B cell (primary cell): ENCODE data around the gene NECTIN1. TPM values are rescaled to one million over a fixed set of nuclear protein-coding genes. Genes with fewer than 3 reads are reported as not detected.

Experiments
- ATAC-seq: fragments of 200-7000 bp; cut with Tn5 transposase; one replicate; pipeline ENCODE4 v1.10.0; 2021; ENCODE audit warnings: low read depth, mild to moderate bottlenecking, moderate number of reproducible peaks, moderate library complexity
- CTCF ChIA-PET: fragments of 350-600 bp; sonication (Branson Sonifier 250); formaldehyde crosslinking; loops from one replicate; lab custom pipeline; 2021; ENCODE audit warnings: antibody characterized with exemption, inconsistent platforms; lab: Charles Lee
- POLR2A ChIA-PET: fragments of 350-600 bp; sonication (Branson Sonifier 250); formaldehyde crosslinking; loops from one replicate; lab custom pipeline; 2021; ENCODE audit warnings: antibody characterized with exemption; lab: Charles Lee
- DNase-seq: peaks from one replicate; pipeline ENCODE4 v3.0.0; 2013
- H2AFZ ChIP-seq: 2 replicates; pipeline ENCODE4 v1.6.1; 2012; ENCODE audit warnings: mild to moderate bottlenecking, low read depth, low read length; ENCODE audit not compliant: insufficient read depth, poor library complexity, severe bottlenecking
- H3K27ac ChIP-seq, 2 donors: 1 replicate in 1 of 2; 2 replicates in 1 of 2; pipeline ENCODE4 v1.5.1; 2012 to 2013; ENCODE audit warnings: low read length in 2 of 2, mild to moderate bottlenecking in 2 of 2, moderate library complexity in 1 of 2
- H3K27me3 ChIP-seq, 4 experiments: fragments of 200-600 bp in 1 of 4; sonication (generic) in 1 of 4; replicated peaks in 1 of 4; 1 replicate in 2 of 4; 2 replicates in 2 of 4; pipeline versions ENCODE4 v1.6.1 to v1.7.0; 2013 to 2016; ENCODE audit warnings: low read length in 3 of 4, mild to moderate bottlenecking in 2 of 4, mixed read lengths in 1 of 4, moderate library complexity in 1 of 4; ENCODE audit not compliant: insufficient read depth in 4 of 4, control insufficient read depth in 3 of 4; ENCODE audit errors: control extremely low read depth in 1 of 4
- H3K36me3 ChIP-seq, 2 experiments: replicated peaks in 1 of 2; 1 replicate in 1 of 2; 2 replicates in 1 of 2; pipeline versions ENCODE4 v1.6.1 to v1.7.1; 2013; ENCODE audit warnings: low read length in 1 of 2; ENCODE audit not compliant: insufficient read depth in 2 of 2, control insufficient read depth in 1 of 2; ENCODE audit errors: control extremely low read depth in 1 of 2, extremely low read depth in 1 of 2
- H3K4me1 ChIP-seq, 2 donors: fragments of 200-600 bp in 1 of 2; sonication (generic) in 1 of 2; 1 replicate in 1 of 2; 2 replicates in 1 of 2; pipeline versions ENCODE4 v1.5.1 to v1.6.1; 2013 to 2017; ENCODE audit warnings: low read length in 2 of 2; ENCODE audit not compliant: control insufficient read depth in 2 of 2, insufficient read depth in 2 of 2
- H3K4me2 ChIP-seq: replicated peaks from 2 replicates; pipeline ENCODE3; 2012; ENCODE audit warnings: mild to moderate bottlenecking, low read depth, low read length; ENCODE audit not compliant: poor library complexity, severe bottlenecking
- H3K4me3 ChIP-seq, 5 experiments: fragments of 200-600 bp in 1 of 5; sonication (generic) in 1 of 5; 1 replicate in 3 of 5; 2 replicates in 2 of 5; pipeline versions ENCODE4 v1.5.1 to v1.7.0; 2011 to 2016; ENCODE audit warnings: low read length in 4 of 5, mild to moderate bottlenecking in 4 of 5, low read depth in 2 of 5, control low read depth in 1 of 5, moderate library complexity in 1 of 5; ENCODE audit not compliant: insufficient read depth in 1 of 5; ENCODE audit errors: control extremely low read depth in 1 of 5, extremely low read depth in 1 of 5
- H3K79me2 ChIP-seq: fragments of 200-600 bp; sonication (generic); one replicate; pipeline ENCODE4 v1.6.0; 2016; ENCODE audit warnings: low read length; ENCODE audit not compliant: control insufficient read depth, insufficient read depth
- H3K9ac ChIP-seq: fragments of 200-600 bp; sonication (generic); 2 replicates; pipeline ENCODE4 v1.6.1; 2017; ENCODE audit warnings: mild to moderate bottlenecking, low read length, moderate library complexity
- H3K9me3 ChIP-seq, 3 donors: one replicate each; pipeline versions ENCODE4 v1.6.1 to v1.7.1; 2013; ENCODE audit warnings: low read length in 2 of 3; ENCODE audit not compliant: control insufficient read depth in 2 of 3, insufficient read depth in 1 of 3; ENCODE audit errors: control extremely low read depth in 1 of 3
- H4K20me1 ChIP-seq: 2 replicates; pipeline ENCODE4 v1.6.0; 2012; ENCODE audit warnings: mild to moderate bottlenecking, low read length; ENCODE audit not compliant: insufficient read depth, control insufficient read depth, poor library complexity, severe bottlenecking
- H3K27ac Mint-ChIP-seq: one replicate; pipeline ENCODE4 v1.8.0; 2021; ENCODE audit warnings: mixed read lengths
- H3K27me3 Mint-ChIP-seq: one replicate; pipeline ENCODE4 v1.8.0; 2021; ENCODE audit warnings: mixed read lengths
- H3K4me1 Mint-ChIP-seq: one replicate; pipeline ENCODE4 v1.8.0; 2021; ENCODE audit warnings: mixed read lengths
- H3K4me3 Mint-ChIP-seq: one replicate; pipeline ENCODE4 v1.8.0; 2021; ENCODE audit warnings: mixed read lengths
- H3K9me3 Mint-ChIP-seq: one replicate; pipeline ENCODE4 v1.8.0; 2022; ENCODE audit warnings: mixed read lengths; ENCODE audit not compliant: insufficient read depth
- EZH2 ChIP-seq: IDR thresholded peaks from 2 replicates; pipeline ENCODE4 v1.6.1; 2012; ENCODE audit warnings: borderline replicate concordance, low read depth, mild to moderate bottlenecking, moderate library complexity, low read length; ENCODE audit not compliant: insufficient read depth, poor library complexity, severe bottlenecking
- WGBS: methylation state at CpG from one replicate; pipeline ENCODE4 v1.1.5; 2013; ENCODE audit warnings: missing lambda C conversion rate; ENCODE audit not compliant: insufficient coverage; 5-methylcytosine and 5-hydroxymethylcytosine counted together
- intact Hi-C: fragments of 100-400 bp; cut with micrococcal nuclease; formaldehyde crosslinking; loops from one replicate; pipeline ENCODE4 v1.10.0; 2022
- polyA plus RNA-seq: library from polyadenylated mRNA; depleted of rRNA; stranded (reverse); fragments of >200 nt; gene quantifications from 2 replicates; pipeline ENCODE4 v1.2.3, GENCODE V29; 2012
- total RNA-seq, 2 donors: library from RNA; stranded (reverse); fragments of 120-200 nt in 1 of 2; gene quantifications; 1 replicate in 1 of 2; 2 replicates in 1 of 2; pipeline versions ENCODE4 v1.2.3 to v1.2.4, GENCODE V29; 2013 to 2022
- TF ChIP-seq, protein P1 (sequence below): fragments of 200-600 bp; IDR thresholded peaks from one replicate; pipeline ENCODE4 v1.8.0; 2022; ENCODE audit warnings: antibody characterized with exemption, mild to moderate bottlenecking

NECTIN1 gene
- total and polyA plus RNA-seq, 2 donors (not counting 1 experiment from before 2014, with no cell fraction given), result 2.1 to 3.9 TPM

DNA sequence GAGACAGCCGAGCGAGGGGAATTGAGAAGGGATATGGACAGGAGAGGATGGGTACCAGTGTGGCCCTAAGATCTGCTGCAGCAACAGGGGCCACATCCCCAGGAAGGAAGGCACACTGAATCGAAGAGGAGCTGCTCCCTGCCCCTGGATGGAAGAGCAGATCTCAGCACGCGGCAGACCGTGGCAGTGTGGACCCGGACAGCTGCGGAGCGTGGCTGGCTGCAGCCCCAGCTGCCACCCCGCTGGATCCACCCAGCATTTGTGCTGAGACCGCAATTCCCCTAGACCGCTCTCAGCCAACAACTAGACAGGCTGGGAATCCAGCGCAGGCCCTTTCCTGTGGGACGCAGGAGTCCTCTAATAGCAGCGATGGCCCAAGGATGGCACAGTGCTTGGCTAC is 94.7 kb downstream of the NECTIN1 start:
- Histone ChIP-seq H2AFZ (no peak overlapping the region), H3K9ac (no peak overlapping the region), H3K4me2 (no peak overlapping the region), H3K27me3 (no peaks in the 10 kb centered on the region), H3K36me3 (no peaks in the 10 kb centered on the region), H3K27ac (no peak overlapping the region), H4K20me1 (no peaks in the 10 kb centered on the region), H3K9me3 (no peaks in the 10 kb centered on the region), H3K4me1 (no peaks in the 10 kb centered on the region), H3K4me3 (no peak overlapping the region), H3K79me2 (no peaks in the 10 kb centered on the region)
- no peak overlapping the region for H3K27ac Mint-ChIP-seq
- ChIA-PET CTCF (no interaction called here), POLR2A (no interaction called here)
- H3K27me3 Mint-ChIP-seq, result peaks cover 5% of the 10 kb centered on the region
- 89% methylated on average over 15 of the region's 15 CpGs for WGBS
- no peaks in the 10 kb centered on the region for H3K4me1 Mint-ChIP-seq
- DNase-seq (no peak), ATAC-seq (no peak)
- intact Hi-C loops, result no loop called here
- TF ChIP-seq, protein P1, sequence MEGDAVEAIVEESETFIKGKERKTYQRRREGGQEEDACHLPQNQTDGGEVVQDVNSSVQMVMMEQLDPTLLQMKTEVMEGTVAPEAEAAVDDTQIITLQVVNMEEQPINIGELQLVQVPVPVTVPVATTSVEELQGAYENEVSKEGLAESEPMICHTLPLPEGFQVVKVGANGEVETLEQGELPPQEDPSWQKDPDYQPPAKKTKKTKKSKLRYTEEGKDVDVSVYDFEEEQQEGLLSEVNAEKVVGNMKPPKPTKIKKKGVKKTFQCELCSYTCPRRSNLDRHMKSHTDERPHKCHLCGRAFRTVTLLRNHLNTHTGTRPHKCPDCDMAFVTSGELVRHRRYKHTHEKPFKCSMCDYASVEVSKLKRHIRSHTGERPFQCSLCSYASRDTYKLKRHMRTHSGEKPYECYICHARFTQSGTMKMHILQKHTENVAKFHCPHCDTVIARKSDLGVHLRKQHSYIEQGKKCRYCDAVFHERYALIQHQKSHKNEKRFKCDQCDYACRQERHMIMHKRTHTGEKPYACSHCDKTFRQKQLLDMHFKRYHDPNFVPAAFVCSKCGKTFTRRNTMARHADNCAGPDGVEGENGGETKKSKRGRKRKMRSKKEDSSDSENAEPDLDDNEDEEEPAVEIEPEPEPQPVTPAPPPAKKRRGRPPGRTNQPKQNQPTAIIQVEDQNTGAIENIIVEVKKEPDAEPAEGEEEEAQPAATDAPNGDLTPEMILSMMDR, result no peak
- TF ChIP-seq EZH2, result no peak
- H3K4me3 Mint-ChIP-seq, result no peak overlapping the region
- no peaks in the 10 kb centered on the region for H3K9me3 Mint-ChIP-seq

DNA sequence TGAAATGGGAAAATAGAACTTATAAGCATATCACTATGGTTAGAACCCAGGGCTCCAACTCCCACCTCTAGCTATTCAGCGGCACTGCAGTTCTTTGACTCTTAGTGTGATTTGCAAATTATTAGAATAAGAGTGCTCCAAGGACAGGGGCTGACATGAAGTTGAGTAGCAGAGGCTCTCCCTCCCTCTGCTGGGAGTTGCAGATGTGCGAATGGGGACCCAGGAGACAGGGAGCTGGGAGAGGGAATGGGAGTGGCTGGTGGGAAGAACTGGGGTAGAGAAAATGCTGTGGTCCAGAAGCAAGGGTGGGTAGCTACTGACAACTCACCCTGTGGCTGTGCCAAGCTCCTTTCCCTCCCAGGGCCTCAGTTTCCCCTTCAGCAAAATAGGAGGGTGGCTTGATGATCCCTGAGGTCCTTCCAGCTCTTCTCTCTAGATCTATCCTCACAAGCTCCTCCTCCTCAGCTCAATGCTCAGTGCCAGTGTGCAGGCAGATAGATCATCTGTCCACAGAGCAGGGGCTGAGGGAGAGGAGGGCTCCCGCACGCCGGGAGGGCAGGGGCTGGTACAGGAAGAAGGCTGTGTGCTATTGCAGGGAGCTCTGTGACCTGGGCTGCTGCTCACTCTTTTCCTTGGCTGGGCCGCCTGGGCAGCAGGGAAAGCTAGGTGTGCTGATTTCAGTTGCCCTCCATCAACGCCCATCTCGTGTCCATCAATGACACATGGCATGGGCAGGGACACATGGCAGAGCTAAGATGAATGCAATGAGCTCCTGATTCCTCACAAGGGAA is 99.0 kb downstream of the NECTIN1 start:
- ChIA-PET POLR2A (no interaction called here), CTCF (interaction anchor here (1.4 kb wide), 1 partner anchor 10 kb away, joined by 3 read pairs; no protein-coding TSS in a partner anchor)
- no peaks in the 10 kb centered on the region for H3K27me3 ChIP-seq
- 77% methylated on average over 5 of the region's 8 CpGs for WGBS
- no peaks in the 10 kb centered on the region for H3K4me1 ChIP-seq
- no peak overlapping the region for H2AFZ ChIP-seq
- Mint-ChIP-seq H3K4me3 (no peak overlapping the region), H3K27me3 (peaks cover 15% of the 10 kb centered on the region), H3K4me1 (no peaks in the 10 kb centered on the region), H3K27ac (no peak overlapping the region), H3K9me3 (no peaks in the 10 kb centered on the region)
- H3K4me2 ChIP-seq, result no peak overlapping the region
- TF ChIP-seq, protein P1, result no peak
- no peak for TF ChIP-seq EZH2
- no peaks in the 10 kb centered on the region for H3K9me3 ChIP-seq
- H3K4me3 ChIP-seq, result no peak overlapping the region
- DNase-seq (no peak), ATAC-seq (no peak)
- H3K9ac ChIP-seq, result no peak overlapping the region
- no peak overlapping the region for H3K27ac ChIP-seq
- no peaks in the 10 kb centered on the region for H4K20me1 ChIP-seq
- H3K36me3 ChIP-seq, result no peaks in the 10 kb centered on the region
- H3K79me2 ChIP-seq, result no peaks in the 10 kb centered on the region
- intact Hi-C loops, result no loop called here
